CD4-positive, alpha-beta T cell (primary cell): ENCODE results near the gene RPLP2. TPM values are rescaled to one million over a fixed set of nuclear protein-coding genes. Genes with fewer than 3 reads are reported as not detected.

Source experiments
- ATAC-seq: fragments of 200-7000 bp; cut with Tn5 transposase; one replicate; pipeline ENCODE4 v1.10.0; 2022; ENCODE audit warnings: mild to moderate bottlenecking; ENCODE audit not compliant: poor library complexity
- CTCF ChIA-PET: fragments of 350-600 bp; sonication (Branson Sonifier 250); formaldehyde crosslinking; loops from one replicate; lab custom pipeline; 2021; ENCODE audit warnings: antibody characterized with exemption, inconsistent platforms; lab: Charles Lee
- POLR2A ChIA-PET: fragments of 350-600 bp; sonication (Branson Sonifier 250); formaldehyde crosslinking; loops from one replicate; lab custom pipeline; 2021; ENCODE audit warnings: antibody characterized with exemption, inconsistent platforms; lab: Charles Lee
- DNase-seq, 14 experiments: peaks; one replicate each; pipeline ENCODE4 v3.0.0-alpha.2; 2013 to 2020; ENCODE audit warnings: mixed read lengths in 2 of 14
- H3K27ac ChIP-seq, 2 donors: one replicate each; pipeline versions ENCODE4 v1.5.1 to v1.7.0; 2013; ENCODE audit warnings: low read length in 2 of 2, low read depth in 1 of 2, mild to moderate bottlenecking in 1 of 2
- H3K27me3 ChIP-seq, 2 experiments: 1 replicate in 1 of 2; 2 replicates in 1 of 2; pipeline versions ENCODE4 v1.6.1 to v1.7.0; 2013; ENCODE audit warnings: low read length in 2 of 2, control low read depth in 1 of 2, mild to moderate bottlenecking in 1 of 2, moderate library complexity in 1 of 2; ENCODE audit not compliant: insufficient read depth in 2 of 2, control insufficient read depth in 1 of 2
- H3K36me3 ChIP-seq: one replicate; pipeline ENCODE4 v1.6.1; 2013; ENCODE audit warnings: low read length, control low read depth; ENCODE audit not compliant: insufficient read depth
- H3K4me1 ChIP-seq: one replicate; pipeline ENCODE4 v1.6.1; 2013; ENCODE audit warnings: low read length, control low read depth; ENCODE audit not compliant: insufficient read depth
- H3K4me3 ChIP-seq: one replicate; pipeline ENCODE4 v1.5.1; 2013; ENCODE audit warnings: mild to moderate bottlenecking, low read length, moderate library complexity
- H3K9me3 ChIP-seq, 2 experiments: 1 replicate in 1 of 2; 2 replicates in 1 of 2; pipeline versions ENCODE4 v1.6.1 to v1.7.0; 2013; ENCODE audit warnings: low read length in 2 of 2, mild to moderate bottlenecking in 2 of 2, control low read depth in 1 of 2, moderate library complexity in 1 of 2; ENCODE audit not compliant: control insufficient read depth in 1 of 2, insufficient read depth in 1 of 2
- H3K27ac Mint-ChIP-seq: one replicate; pipeline ENCODE4 v1.8.0; 2020; ENCODE audit warnings: mixed read lengths
- H3K27me3 Mint-ChIP-seq: one replicate; pipeline ENCODE4 v1.8.0; 2021; ENCODE audit warnings: mixed read lengths
- H3K36me3 Mint-ChIP-seq: one replicate; pipeline ENCODE4 v1.8.0; 2021; ENCODE audit warnings: low read depth, mixed read lengths
- H3K4me1 Mint-ChIP-seq: one replicate; pipeline ENCODE4 v1.8.0; 2021; ENCODE audit warnings: low read depth, mixed read lengths
- H3K4me3 Mint-ChIP-seq: one replicate; pipeline ENCODE4 v1.8.0; 2020; ENCODE audit warnings: mild to moderate bottlenecking, mixed read lengths
- H3K9me3 Mint-ChIP-seq: one replicate; pipeline ENCODE4 v1.8.0; 2020; ENCODE audit warnings: mixed read lengths
- CTCF ChIP-seq: fragments of 200-600 bp; IDR thresholded peaks from one replicate; pipeline ENCODE4 v1.8.0; 2022; ENCODE audit warnings: antibody characterized with exemption, mild to moderate bottlenecking
- intact Hi-C, 2 experiments: fragments of 100-400 bp; cut with DNase I in 1 of 2; cut with micrococcal nuclease in 1 of 2; formaldehyde crosslinking; loops; one replicate each; pipeline versions ENCODE4 v1.15.1 to v1.9.0; 2023 to 2025; cut with DNase I, micrococcal nuclease
- total RNA-seq, 174 experiments: library from RNA in 2 of 174; stranded (reverse) in 2 of 174; gene quantifications; one replicate each; pipeline ENCODE4 v1.2.3 and lab custom pipeline; 2021 to 2026

The RPLP2 gene
- total RNA-seq, 2 experiments from 2014 or later, result 5,234 to 5,390 TPM

GRCh38 chr11:862081-862661, 52.4 kb downstream of the RPLP2 start:
- ATAC-seq, result no peak

More at GRCh38 chr11:862081-862661, 52.4 kb downstream of the RPLP2 start:
- Mint-ChIP-seq H3K27ac (no peak overlapping the region), H3K9me3 (no peaks in the 10 kb centered on the region), H3K4me3 (no peak overlapping the region), H3K27me3 (no peaks in the 10 kb centered on the region), H3K36me3 (no peaks in the 10 kb centered on the region), H3K4me1 (no peaks in the 10 kb centered on the region)
- H3K36me3 ChIP-seq, result no peaks in the 10 kb centered on the region
- no peak overlapping the region for H3K4me3 ChIP-seq
- intact Hi-C loops, result no loop called here
- TF ChIP-seq CTCF, result no peak
- H3K27ac ChIP-seq, result no peak overlapping the region
- H3K9me3 ChIP-seq, result peaks cover 0 to 10% of the 10 kb centered on the region in 2 experiments
- H3K27me3 ChIP-seq, result no peaks in the 10 kb centered on the region
- no peaks in the 10 kb centered on the region for H3K4me1 ChIP-seq
- ChIA-PET POLR2A (no interaction called here), CTCF (no interaction called here)
- no peak for DNase-seq

Other genes with a start within 250 kb of the RPLP2 start
- gene LMNTD2, start 249.2 kb upstream of the RPLP2 start, total RNA-seq, result 10 to 100 TPM in 1 of 2 experiments, 1 to 10 TPM in 1; 8.2 to 10.3 TPM
- gene RASSF7, start 249.0 kb upstream of the RPLP2 start, total RNA-seq, result 10 to 100 TPM; 14.1 to 15.7 TPM
- 10 to 100 TPM; 37.1 to 37.6 TPM for gene PHRF1, start 233.5 kb upstream of the RPLP2 start, total RNA-seq
- gene IRF7, start 194.0 kb upstream of the RPLP2 start, total RNA-seq, result 10 to 100 TPM; 36.5 to 37.7 TPM
- gene CDHR5, start 185.0 kb upstream of the RPLP2 start, total RNA-seq, result not detected
- not detected for gene SCT, start 182.8 kb upstream of the RPLP2 start, total RNA-seq
- under 1 TPM; 0.70 to 0.82 TPM for gene DRD4, start 172.7 kb upstream of the RPLP2 start, total RNA-seq
- gene DEAF1, start 114.7 kb upstream of the RPLP2 start, total RNA-seq, result 10 to 100 TPM; 68.4 to 79.6 TPM
- 10 to 100 TPM; 21.0 to 22.0 TPM for gene TMEM80, start 114.2 kb upstream of the RPLP2 start, total RNA-seq
- gene EPS8L2, start 103.7 kb upstream of the RPLP2 start, total RNA-seq, result 1 to 10 TPM; 3.5 to 4.0 TPM
- gene TALDO1, start 62.5 kb upstream of the RPLP2 start, total RNA-seq, result 10 to 100 TPM; 26.2 to 27.7 TPM
- gene GATD1, start 32.5 kb upstream of the RPLP2 start, total RNA-seq, result 10 to 100 TPM; 14.7 to 16.1 TPM
- gene CEND1, start 19.9 kb upstream of the RPLP2 start, total RNA-seq, result not detected
- 10 to 100 TPM in 1 of 2 experiments, 1 to 10 TPM in 1; 9.1 to 11.1 TPM for gene SLC25A22, start 11.7 kb upstream of the RPLP2 start, total RNA-seq
- gene PIDD1, start 4.7 kb upstream of the RPLP2 start, total RNA-seq, result 10 to 100 TPM; 32.6 to 33.0 TPM
- 100 to 1,000 TPM; 202 to 220 TPM for gene PNPLA2, start 8.9 kb downstream of the RPLP2 start, total RNA-seq
- gene CRACR2B, start 18.0 kb downstream of the RPLP2 start, total RNA-seq, result under 1 TPM in 1 of 2 experiments, not detected in 1; 0.33 TPM
- 10 to 100 TPM; 20.2 to 20.8 TPM for gene CD151, start 23.0 kb downstream of the RPLP2 start, total RNA-seq
- gene POLR2L, start 32.6 kb downstream of the RPLP2 start, total RNA-seq, result 10 to 100 TPM; 19.6 to 19.8 TPM
- 1 to 10 TPM; 1.6 to 2.0 TPM for gene TSPAN4, start 32.9 kb downstream of the RPLP2 start, total RNA-seq
- gene CHID1, start 100.8 kb downstream of the RPLP2 start, total RNA-seq, result 10 to 100 TPM; 17.1 to 22.8 TPM
- 10 to 100 TPM; 45.9 to 46.6 TPM for gene AP2A2, start 115.9 kb downstream of the RPLP2 start, total RNA-seq
- not detected for gene MUC6, start 226.8 kb downstream of the RPLP2 start, total RNA-seq